HG02759 (cell line): ENCODE data around the gene LIMA1.
A peak's percentile ranks its signal among the peaks of the same experiment; 100 is the strongest.
"Not testable (repeated sequence)": the region's sequence is repeated elsewhere in the genome, so short reads cannot be mapped to it uniquely, and the experiment has no call there.

Experiments used
- ATAC-seq: cut with Tn5 transposase; IDR thresholded peaks from one replicate; pipeline ENCODE4 v1.9.1; 2021; ENCODE audit warnings: mild to moderate bottlenecking, moderate library complexity; ENCODE audit not compliant: unreplicated experiment

The LIMA1 gene

GRCh38 chr12:50188241-50188781 is 95.0 kb downstream of the LIMA1 start:
- ATAC-seq, result no peak

- peak; percentile 68 for ATAC-seq
Measured at GRCh38 chr12:50187084-50187900, 96.0 kb downstream of the LIMA1 start.

DNA sequence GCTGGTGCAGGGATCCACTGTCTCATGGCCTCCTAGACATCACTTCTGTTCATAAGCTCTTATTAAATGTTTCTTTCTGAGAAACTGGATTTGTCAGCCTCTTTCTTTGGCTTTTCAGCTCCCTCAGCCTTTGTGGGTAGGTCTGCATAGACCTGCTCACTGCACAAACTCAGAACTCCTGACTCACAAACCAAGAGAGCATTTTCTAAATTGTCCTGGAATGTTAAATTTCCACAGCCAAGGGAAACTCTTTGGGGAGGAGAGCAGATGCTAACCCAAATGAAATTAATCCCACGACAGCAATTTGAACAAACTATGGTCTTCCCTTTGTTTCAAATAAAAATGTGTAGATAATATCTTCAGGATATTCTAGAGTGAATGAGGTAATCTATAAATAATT is 96.6 kb downstream of the LIMA1 start:
- no peak for ATAC-seq

GRCh38 chr12:50185970-50186663 is 97.2 kb downstream of the LIMA1 start:
- no peak for ATAC-seq

- ATAC-seq, result no peak
Measured at GRCh38 chr12:50185301-50185895, 97.9 kb downstream of the LIMA1 start.

- no peak for ATAC-seq
Measured at GRCh38 chr12:50184261-50184660, 99.1 kb downstream of the LIMA1 start.

- no peak for ATAC-seq
Measured at GRCh38 chr12:50182461-50182860, 100.9 kb downstream of the LIMA1 start.

DNA sequence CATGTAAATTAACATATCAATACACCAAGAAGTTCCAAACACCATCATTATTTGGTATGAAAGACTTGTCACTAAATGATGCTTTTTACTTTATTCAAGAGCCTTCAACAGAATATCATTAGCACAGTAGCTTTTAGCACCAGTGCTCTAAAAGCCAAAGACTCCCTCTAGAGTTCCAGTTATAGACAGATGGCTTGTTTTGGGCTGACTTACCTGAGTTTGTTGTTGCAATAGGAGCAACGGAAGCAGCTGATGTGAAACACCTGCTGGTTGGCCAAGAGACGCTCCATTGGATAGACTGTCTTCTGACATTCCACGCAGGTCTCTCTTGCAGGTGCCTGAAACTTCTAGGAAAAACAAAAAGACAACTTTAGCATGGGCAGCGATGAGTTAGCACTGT is 101.6 kb downstream of the LIMA1 start:
- no peak for ATAC-seq

DNA sequence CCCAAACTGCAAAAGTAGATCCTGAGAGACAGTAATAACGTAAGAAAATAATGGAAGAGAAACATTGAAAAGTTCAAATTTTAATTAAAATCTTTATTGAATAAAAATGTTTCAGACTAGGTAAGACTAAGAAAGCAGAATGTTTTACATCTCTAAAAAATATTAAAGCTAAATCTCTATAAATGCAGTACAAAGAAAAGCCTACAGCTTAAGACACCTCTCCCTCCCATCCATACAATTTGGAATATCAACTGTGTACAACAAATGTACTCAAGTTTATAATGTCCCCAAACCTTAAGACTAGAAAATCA is 107.6 kb downstream of the LIMA1 start:
- ATAC-seq, result no peak

DNA sequence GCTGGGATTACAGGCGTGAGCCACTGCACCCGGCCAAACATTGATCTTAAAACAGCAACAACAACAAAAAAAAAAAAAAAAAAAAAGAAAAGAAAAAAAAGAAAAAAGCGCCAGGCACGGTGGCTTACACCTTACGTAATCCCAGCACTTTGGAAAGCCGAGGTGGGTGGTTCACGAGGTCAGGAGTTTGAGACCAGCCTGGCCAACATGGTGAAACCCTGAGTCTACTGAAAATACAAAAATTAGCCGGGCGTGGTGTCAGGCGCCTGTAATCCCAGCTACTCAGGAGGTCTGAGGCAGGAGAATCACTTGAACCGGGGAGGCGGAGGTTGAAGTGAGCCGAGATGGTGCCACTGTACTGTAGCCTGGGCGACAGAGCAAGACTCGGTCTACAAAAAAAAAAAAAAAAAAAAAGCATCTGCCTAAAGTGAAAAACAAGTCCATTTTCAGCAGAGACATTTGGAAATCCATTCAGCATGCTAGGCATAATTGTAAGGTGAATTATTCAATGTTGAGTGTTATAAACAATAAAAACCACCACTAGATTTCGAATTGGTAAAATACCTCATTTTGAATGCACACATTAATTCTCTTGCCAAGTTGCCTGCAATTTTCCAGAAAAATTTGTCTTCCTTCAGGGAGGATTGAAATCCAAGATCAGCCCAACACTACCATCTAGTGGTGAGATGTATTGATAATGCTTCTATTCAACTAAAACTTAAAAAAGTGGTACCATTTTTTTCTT is 108.2 kb downstream of the LIMA1 start:
- ATAC-seq, result no peak

DNA sequence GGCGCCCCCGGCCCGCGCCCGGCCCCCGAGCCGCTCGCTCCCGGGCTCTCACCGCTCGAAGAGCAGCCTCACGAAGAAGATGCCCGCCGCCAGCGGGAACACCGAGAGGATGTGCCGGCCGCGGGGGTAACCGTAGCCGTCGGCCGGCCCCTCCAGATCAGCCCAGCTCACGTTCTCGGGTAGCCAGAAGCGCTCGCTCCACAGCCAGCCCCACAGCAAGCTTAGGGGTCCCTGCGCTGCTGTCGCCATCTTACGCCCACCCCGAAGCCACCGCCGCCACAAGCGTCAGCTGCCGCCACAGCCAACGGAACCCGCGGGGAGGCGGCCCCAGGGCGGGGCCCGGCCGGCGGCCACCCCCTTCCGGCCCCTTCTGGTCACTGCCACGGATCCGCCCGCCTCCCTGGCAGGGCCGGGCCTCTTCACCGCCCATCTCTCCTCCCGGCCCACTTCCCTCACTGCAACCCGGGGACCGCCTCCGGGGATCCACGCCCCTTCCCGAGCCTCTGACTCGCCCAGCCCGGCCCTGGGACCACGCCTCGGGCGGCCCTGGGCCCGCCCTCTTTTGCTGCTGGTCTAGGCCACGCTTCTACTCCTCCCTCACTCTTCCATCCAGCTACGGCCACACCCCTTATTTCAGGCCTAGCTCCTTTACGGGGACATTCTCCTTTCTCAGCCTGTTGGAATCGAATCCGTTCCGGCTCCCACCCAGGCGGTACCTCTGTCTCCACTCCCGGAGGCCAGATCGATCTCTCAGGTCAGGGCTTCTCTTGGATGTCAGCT is 116.1 kb downstream of the LIMA1 start, which contains the start of gene CERS5:
Gene CERS5 (minus strand): TSS at position 321 of the 780 bp plus-strand sequence. CDS start 72 bp downstream, at position 249.
- peak; percentile 98 for ATAC-seq

GRCh38 chr12:50166799-50167048 is 116.6 kb downstream of the LIMA1 start:
- ATAC-seq, result peak; percentile 43

DNA sequence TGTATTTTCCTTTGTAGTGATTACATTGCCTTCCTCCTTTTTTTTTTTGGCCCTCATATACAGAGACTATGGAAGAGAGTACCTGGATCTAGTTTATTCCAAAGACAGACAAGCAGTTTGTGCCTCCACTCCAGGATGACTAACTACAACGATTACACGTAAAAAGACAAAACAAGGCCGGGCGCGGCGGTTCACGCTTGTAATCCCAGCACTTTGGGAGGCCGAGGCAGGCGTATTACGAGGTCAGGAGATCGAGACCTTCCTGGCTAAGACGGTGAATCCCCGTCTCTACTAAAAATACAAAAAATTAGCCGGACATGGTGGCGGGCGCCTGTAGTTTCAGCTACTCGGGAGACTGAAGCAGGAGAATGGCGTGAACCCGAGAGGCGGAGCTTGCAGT is 118.4 kb downstream of the LIMA1 start:
- no peak for ATAC-seq

GRCh38 chr12:50162230-50162629 is 121.1 kb downstream of the LIMA1 start:
- ATAC-seq, result no peak

DNA sequence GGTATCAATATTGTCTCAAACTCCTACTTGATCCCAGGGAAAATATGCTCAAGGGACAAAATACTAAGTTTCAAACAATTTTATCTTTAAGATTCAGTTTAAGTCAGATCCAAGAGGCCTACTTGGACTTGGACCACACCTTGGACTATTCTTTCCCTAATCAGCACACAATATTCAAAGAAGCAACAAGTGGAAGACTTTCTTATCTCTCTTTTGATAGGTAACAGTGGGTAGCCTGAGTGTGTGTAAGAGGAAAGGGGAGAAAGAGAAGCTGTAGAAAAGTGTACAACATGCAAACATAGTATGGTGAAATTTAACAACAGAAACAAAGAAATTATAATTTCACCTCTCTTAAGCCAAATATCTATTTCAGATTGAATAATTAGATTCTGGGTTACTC is 122.7 kb downstream of the LIMA1 start:
- no peak for ATAC-seq

DNA sequence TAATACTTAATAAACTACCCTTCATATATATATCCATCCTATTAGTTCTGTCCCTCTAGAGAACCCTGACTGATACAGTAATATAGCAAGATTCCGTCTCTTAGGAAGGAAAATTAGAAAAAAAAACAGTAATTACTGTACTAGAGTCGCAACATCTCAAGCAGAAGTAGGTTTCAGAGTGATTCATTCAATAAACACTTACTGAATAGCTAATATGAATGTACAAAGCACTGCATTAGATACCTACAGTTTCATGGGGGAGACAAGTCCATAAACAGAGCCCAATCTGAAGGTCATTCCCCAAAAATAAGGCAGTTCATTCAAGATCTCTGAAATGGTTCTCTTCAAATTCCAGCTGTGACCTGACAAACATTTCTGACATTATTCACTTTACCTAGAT is 126.1 kb downstream of the LIMA1 start:
- ATAC-seq, result no peak

DNA sequence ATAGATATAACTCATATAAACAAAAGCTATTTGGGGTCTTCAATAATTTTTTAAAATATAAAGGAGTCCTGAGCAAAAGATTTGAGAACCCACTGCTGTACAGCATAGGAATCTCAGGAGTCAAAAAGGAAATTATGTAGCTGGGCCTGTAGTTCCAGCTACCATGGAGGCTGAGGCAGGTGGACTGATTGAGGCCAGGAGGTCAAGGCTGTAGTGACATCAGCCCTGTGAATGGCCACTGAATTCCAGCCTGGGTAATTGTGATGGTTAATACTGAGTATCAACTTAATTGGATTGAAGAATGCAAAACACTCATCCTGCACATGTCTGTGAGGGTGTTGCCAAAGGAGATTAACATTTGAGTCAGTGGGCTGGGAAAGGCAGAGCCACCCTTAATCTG is 126.7 kb downstream of the LIMA1 start:
- no peak for ATAC-seq

DNA sequence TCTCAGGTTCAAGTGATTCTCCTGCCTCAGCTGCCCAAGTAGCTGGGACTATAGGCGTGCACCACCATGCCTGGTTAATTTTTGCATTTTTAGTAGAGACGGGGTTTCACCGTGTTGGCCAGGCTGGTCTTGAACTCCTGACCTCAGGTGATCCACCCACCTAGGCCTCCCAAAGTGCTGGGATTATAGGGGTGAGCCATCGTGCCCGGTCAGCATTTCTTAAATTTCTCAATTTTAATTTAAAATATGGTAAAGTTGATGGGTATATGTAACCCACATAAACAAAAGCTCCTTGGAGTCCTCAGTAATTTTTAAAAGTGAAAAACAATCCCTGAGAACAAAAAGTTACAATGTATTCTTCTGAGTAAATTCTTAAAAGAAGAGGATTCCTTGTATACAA is 128.4 kb downstream of the LIMA1 start:
- ATAC-seq, result not testable (repeated sequence)

GRCh38 chr12:50151047-50151687 is 132.2 kb downstream of the LIMA1 start:
- ATAC-seq, result no peak

DNA sequence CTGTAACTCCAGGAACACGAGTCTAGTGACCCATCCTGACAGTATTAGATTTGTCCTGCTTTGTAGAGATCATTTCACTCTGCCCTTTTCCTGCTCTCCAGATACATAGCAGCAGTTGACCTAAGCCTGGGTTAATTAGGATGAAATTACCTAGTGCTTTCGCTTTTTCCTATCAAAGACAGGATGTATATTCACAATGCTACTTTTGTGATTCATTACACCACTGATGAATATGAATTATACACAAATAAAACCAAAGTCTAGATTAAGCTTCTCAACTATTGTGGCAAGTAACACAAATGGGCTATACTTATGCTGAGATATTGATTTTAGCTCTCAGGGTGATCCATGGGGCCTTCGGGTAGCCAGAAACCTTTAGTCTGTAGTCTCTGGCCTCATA is 134.0 kb downstream of the LIMA1 start:
- no peak for ATAC-seq
